Islet of Langerhans (tissue), 1 donor: ENCODE results near the gene SDR42E2.
"Not testable (repeated sequence)": the region's sequence is repeated elsewhere in the genome, so short reads cannot be mapped to it uniquely, and the experiment has no call there.

Experiments used
- FAIRE-seq: peaks from one replicate; lab custom pipeline; 2011; peaks lifted over from hg19 to GRCh38; lab: Jason Lieb, UNC

Gene SDR42E2

GRCh38 chr16:22213801-22214200 lies 51.5 kb downstream of the SDR42E2 start:
- no peak for FAIRE-seq

DNA sequence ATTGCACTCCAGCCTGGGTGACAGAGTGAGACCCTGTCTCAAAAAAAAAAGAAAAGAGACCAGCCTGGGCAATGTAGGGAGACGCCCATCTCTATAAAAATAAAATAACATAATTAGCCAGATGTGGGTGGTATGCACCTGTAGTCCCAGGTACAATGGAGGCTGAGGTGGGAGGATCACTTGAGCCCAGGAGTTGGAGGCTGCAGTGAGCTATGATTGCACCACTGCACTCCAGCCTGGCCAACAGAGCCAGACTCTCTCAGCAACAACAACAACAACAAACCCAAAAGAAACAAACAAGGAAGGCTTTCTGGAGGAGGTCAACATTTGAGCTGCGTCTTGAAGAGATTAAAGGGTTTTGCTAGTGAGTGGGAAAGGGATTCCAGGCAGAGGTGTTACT lies 52.1 kb downstream of the SDR42E2 start:
- FAIRE-seq, result no peak

- no peak for FAIRE-seq
These were observed 52.6 kb downstream of the SDR42E2 start for GRCh38 chr16:22214889-22215288.

GRCh38 chr16:22216191-22216831 lies 54.0 kb downstream of the SDR42E2 start:
- no peak for FAIRE-seq

DNA sequence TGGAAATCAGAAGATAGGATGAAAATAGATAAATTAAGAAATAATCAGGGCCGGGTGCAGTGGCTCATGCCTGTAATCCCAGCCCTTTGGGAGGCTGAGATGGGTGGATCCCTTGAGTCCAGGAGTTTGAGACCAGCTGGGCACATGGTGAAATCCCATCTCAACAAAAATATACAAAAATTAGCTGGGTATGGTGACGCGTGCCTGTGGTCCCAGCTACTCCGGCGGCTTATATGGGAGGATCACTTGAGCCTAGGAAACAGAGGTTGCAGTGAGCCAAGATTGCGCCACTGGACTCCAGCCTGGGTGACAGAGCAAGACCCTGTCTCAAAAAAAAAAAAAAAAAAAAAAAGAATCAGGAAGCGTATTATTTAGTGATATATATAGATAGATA lies 54.5 kb downstream of the SDR42E2 start:
- not testable (repeated sequence) for FAIRE-seq

- no peak for FAIRE-seq
These were observed 55.8 kb downstream of the SDR42E2 start for GRCh38 chr16:22217890-22218730.

- FAIRE-seq, result no peak
These were observed 57.2 kb downstream of the SDR42E2 start for GRCh38 chr16:22219389-22220068.

DNA sequence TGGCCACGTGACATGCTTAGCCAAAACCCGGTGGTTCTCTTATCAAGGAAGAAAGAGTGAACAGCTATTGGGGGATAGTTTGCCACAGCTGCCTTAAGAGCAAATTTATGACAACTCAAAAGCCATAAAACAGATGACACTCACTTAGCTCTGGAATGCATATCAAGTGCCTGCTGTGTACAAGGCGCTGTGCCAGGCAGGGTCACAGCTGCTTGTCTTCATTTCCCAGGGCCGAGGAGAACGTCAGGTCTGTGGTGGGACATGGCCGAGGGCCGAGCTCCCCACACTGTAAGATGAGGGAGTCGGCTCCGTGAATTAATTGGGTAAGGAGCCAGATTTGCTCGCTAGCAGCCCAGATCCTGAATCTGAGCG lies 57.7 kb downstream of the SDR42E2 start:
- FAIRE-seq, result no peak

GRCh38 chr16:22220714-22221113 lies 58.4 kb downstream of the SDR42E2 start:
- no peak for FAIRE-seq

DNA sequence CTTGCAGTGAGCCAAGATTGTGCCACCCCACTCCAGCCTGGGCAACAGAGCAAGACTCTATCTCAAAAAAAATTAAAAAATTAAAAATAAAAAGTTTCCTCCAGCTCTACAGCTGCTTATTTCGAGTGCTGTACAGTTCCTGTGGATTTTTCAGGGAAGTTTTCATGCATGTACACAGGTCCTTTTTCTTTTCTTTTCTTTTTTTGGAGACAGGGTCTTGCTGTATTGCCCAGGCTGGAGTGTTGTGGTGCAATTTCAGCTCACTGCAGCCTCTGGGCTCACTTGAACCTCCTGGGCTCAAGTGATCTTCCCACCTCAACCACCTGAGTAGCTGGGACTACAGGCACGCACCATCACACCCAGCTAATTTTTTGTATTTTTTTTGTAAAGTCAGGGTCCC lies 59.7 kb downstream of the SDR42E2 start:
- no peak for FAIRE-seq

- FAIRE-seq, result no peak
These were observed 60.7 kb downstream of the SDR42E2 start for GRCh38 chr16:22222998-22223397.

GRCh38 chr16:22225060-22225459 lies 62.8 kb downstream of the SDR42E2 start:
- no peak for FAIRE-seq

DNA sequence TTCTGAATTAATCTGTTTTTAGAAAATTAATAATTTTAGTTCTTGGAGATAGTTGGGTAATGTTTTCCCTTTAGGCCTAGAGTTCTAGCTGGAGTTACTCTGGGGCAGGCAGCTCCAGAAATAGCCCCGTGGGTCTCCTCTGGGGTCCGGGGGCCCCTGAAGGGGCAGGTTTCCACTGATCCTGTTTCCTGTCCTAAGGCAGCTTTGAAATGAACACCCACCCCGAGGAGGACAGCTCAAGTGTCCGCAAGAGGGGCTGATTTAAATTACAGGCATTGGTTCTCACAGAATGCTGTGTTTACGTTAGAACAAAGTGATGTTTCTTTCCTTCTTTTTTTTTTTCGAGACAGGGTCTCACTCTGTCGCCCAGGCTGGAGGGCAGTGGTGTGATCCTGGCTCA lies 67.6 kb downstream of the SDR42E2 start:
- no peak for FAIRE-seq

DNA sequence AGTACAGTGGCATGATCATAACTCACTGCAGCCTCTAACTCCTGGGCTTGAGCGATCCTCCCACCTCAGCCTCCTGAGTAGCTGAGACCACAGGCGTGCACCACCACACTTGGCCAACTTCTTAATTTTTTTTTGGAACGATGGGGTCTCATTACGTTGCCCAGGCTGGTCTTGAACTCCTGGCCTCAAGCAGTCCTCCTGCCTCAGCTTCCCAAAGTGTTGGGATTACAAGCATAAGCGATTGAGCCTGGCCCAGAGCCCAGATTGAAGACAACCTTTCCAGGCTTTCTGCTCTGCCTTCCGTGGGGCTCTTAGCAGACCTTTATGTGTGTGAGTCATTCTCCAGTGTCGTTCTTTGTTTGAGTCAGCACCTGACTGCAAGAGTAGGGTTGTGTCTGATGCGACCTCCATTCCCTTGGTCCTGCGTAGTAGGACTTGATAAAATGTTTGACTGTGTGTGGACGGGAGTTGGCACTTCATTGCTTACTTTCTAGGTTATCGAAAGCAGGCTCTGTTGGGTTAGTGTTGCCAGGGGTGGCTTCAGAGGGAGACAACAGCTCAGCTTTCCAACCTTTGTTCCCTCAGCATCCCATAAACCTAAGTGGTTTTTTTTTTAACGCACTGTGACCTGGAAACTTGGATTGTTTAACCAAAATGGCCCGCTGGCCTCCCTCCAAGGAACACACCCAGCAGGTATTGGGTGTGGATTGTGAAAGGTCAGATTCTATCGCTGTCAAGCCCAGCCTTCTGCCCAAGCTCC lies 70.2 kb downstream of the SDR42E2 start:
- FAIRE-seq, result no peak

DNA sequence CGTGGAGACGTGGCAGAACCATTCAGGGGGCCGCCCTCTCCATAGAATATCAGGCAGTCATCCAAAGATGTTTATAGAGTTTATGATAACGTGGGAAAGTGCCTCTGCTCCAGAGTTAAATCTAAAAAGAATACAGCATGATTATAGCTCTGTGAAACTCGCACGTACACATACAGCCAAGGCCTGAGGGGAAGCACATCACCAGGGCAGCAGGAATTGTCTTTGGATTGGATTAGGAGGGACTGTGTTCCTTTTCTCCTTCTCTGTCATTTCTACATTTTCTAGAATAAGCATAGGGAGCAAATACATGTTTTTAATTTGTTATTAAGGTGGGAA lies 70.7 kb downstream of the SDR42E2 start:
- FAIRE-seq, result no peak

DNA sequence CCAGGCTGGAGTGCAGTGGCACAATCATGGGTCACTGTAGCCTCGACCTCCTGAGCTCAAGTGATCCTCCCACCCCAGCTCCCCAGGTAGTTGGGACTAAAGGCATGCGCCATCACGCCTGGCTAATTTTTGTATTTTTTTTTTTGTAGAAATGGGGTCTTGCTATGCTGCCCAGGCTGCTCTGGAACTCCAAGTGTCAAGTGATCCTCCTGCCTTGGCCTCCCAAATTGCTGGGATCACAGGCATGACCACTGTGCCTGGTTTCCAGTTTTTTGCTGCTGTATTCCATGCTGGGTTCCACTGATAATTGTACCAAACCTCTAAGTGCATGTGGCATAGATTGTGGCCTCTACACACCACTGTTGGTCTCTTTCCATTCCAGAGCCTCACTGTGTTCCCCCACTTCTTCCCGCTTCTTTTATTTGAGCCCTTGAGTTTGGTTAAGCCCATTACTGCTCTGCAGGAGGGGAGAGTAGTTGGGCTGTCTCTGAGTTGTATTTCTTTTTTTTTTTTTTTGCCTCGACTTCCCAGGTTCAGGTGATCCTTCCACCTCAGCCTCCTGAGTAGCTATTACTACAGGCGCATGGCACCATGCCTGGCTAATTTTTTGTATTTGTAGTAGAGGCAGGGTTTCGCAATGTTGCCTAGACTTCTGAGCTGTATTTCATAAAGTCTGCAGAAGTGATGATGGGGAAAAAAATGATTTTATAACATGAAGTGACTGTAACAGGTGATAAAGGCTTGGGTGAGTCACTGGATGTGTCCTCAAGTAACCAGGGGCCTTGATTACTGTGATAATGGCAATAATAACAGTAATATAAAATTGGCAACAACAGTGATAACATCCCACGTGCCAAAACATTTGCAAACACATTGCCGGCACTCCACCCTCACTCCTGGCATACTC lies 73.8 kb downstream of the SDR42E2 start:
- FAIRE-seq, result no peak

DNA sequence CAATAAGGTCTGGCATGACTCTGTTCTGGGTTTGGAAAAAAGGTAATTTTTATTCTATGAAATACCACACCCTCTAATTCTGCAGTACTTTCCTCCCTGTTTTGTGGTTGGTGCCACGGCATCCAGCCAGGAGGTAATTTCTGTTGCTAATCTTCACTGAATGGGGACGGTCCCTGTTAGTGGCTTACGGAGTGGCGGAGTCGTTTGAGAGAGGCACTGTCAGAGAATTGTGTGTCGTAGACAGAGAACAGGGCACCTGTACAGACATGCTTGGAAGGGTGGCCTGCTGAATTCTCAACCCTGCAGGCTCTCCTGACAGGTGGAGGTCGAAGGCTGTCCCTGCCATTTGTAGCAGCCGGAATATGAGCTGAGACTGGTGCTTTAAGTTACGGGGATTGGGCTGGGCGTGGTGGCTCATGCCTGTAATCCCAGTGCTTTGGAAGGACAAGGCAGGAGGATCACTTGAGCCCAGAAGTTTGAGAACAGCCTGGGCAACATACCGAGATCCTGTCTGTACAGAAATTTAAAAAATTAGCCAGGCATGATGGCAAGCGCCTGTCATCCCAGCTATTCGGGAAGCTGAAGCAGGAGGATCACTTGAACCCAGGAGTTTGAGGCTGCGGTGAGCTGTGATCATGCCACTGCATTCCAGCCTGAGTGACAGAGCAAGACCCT lies 77.0 kb downstream of the SDR42E2 start:
- no peak for FAIRE-seq

GRCh38 chr16:22240023-22240710 lies 77.9 kb downstream of the SDR42E2 start:
- FAIRE-seq, result no peak
